ENCODE measurements around the gene RBMS1.

The RBMS1 gene

GRCh38 chr2:160408959-160409291 lies 84.7 kb downstream of the RBMS1 start:
- no peak for DNase-seq (ENCODE audit: low read depth, low spot score)

DNA sequence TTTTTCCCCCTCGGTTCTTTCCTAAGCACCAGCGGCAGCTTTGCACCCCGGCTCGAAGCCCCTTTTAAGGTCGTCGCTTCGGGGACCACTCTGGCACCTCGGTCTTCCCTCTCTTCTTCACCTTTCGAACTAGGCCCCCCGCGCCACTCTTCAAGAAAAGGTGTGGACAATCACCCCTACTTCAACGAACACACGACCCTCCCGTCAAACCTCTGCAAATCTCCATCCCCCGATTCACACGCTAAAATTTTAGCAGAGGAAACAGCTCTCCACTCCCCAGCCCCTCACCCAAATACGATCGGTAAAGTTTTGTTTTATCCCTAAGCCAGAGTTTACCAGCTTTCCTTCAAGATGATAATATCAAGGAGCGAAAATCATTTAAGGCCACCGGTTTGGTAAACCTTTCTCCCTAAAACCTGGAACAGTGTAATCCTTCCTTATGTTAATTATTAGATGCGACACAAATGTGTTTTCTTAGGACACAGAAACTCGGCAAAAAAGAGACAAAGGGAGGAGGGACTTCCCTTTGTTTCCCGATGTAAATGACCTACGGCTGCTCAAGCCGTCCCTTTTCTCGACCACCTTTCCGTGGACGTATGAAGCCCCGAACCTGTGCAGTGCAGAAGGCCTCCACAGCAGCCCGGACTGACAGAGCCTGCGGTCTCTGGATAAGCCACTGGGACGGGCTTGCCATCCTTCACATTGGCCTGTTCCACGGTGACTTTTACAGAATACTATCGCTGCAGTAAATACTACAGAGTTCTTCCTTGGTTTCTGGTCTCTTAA lies 85.2 kb downstream of the RBMS1 start:
- DNase-seq (ENCODE audit: low read depth, low spot score), result no peak

DNA sequence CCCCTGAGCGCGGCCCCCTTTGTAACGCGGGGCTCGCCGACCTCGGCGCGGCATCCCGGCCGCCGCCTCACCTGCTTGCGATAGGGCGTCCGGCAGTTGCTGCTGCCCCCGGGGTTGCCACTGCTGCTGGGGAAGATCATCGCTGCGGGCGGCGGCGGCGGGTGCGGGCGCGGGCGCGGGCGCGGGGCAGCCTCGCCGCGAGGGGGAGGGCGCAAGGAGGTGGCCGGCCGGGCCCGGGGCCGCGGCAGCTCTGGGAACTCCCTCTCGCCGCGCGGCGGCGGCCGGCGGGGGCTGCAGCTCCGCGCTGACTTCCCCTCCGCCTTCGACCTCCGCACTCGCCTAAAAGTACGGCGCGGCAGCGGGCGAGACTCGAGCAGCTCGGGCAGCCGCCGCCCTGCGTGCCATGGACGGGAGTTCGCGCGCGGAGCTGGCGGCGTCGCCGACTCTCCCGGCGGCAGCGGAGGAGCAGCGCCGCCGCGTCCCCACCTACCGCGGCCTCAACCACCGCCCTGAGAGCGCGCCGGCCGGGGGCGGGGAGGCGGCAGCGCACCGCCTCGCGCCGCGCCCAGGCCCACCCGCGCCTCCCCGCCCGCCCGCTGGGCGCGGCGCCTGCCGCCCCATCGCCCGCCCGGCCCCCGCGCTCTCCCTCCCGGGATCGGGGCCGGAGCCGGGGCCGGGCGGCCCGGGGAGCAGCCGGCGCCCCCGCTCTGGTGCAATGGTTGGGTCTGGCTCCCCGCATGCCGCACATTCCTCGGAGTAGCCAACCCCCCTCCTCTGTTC lies 86.0 kb downstream of the RBMS1 start:
- no peak for DNase-seq (ENCODE audit: low read depth, low spot score)

GRCh38 chr2:160406591-160407392 lies 86.8 kb downstream of the RBMS1 start:
- peak; percentile 52 for DNase-seq (ENCODE audit: low read depth, low spot score)

DNA sequence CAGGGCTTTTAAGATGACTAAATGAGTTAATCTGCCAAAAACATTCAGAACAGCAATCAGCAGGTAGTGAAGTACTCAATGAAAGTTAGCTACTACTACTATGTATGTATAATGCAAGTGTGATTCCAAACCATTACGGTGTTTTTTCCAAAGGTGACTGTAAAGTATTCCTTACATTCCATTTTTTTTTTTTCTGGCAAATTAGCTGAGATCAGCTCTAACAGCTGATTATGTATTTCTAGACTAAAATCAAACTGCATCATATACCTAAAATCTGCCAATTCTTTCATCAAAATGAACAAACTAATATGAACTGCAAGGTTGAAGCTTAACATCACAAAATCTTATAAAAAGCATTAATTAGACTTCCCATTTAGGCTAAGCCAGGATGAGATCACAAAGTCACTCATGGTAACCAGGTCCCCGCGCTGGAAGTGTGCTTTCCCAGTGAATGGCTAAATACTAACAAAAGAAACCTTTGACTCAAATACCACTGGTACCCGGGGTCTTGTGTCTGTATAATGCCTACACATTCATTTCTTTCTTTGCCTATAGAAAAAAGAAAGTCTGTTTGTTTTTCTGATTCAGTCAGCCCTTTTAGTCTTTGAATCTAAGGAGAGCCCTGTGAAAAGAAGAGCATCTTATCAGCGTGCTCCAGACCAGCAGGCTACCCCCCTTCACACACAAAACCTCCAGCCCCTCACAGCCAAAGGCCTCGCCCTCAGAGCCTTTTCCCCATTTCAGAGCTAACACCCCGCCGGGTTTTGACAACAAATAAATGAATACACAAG lies 88.3 kb downstream of the RBMS1 start:
- no peak for DNase-seq (ENCODE audit: low read depth, low spot score)

DNA sequence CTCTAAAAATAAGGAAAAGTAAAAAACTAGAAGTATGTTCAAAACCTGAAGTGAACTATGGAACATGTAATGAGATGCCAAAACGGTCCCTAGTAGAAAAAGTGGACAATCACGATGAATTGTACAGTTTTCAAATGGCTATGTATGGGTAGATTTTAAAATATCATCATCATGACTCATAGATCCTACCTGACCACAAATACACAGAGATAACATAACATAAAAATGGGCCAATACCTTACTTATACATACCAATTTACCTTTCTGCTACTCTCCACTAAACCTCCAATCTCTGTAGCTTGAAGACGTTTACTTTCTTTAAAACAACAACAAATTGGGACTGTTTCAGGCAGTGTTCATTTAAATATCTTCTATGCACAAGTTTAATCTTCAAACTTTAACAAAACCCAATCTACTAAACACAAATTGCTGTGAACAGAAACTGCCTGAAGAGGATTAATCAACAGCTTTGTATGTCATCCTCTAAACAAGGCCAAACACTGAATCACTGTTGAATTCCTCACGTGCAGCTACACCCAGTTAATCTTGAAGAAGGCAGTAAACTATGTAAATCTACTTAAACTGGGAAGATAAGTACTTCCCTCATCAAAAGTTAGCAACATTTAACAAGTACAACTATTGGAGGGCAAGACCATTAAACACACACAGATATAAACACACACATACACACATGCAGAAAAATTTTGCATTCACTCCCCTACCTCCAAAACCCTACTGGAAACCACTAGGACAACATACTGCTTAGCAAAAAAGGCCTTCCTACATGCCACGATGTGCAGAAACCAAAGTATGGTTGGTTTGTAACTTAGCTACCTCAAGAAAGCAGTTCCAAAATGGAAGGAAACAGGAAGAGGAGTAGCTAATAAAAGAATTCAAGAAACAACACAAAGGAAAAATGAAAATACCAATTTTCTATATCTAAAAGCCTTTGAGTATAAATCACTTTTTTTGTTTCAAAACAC lies 90.3 kb downstream of the RBMS1 start:
- no peak for DNase-seq (ENCODE audit: low read depth, low spot score)

DNA sequence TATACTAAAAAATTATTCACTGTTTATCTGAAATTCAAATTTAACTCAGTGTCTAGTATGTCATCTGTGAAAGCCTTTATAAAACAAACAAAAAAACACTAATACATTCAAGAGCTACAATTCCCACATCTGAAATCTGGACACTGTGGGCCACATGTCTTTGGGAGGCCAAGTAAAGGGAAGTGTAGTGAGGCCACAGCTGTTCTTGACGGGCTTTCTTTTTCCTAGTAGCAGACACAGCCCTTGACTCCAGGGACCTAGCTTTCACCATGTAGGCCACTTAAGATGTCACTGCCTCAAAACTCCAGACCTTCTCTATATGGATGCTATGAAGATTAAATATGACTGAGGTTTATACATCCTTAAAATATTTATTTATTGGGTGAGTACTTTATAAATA lies 91.1 kb downstream of the RBMS1 start:
- DNase-seq (ENCODE audit: low read depth, low spot score), result no peak

- no peak for DNase-seq (ENCODE audit: low read depth, low spot score)
Observed at GRCh38 chr2:160401895-160402294, 91.7 kb downstream of the RBMS1 start.

GRCh38 chr2:160399880-160400279 lies 93.7 kb downstream of the RBMS1 start:
- DNase-seq (ENCODE audit: low read depth, low spot score), result no peak

GRCh38 chr2:160397530-160397865 lies 96.1 kb downstream of the RBMS1 start:
- no peak for DNase-seq (ENCODE audit: low read depth, low spot score)

DNA sequence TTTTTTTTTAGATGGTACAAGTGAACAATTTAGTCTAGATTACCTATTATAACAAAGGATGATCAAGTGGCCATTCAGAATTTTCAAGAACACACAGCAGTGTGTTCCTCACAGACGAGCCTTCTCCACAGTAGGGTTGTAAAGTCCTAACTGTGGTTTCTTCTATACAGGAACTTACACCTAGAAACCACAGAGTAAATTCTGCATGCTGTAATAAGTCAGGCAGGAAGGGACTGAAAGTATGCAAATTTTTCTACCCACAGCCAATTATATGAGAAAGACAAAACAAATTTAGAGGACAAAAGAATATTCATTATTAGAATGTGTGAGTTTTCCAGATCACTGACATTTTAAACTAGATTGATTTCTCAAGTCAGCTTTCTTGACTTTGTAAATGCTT lies 99.5 kb downstream of the RBMS1 start:
- no peak for DNase-seq (ENCODE audit: low read depth, low spot score)

DNA sequence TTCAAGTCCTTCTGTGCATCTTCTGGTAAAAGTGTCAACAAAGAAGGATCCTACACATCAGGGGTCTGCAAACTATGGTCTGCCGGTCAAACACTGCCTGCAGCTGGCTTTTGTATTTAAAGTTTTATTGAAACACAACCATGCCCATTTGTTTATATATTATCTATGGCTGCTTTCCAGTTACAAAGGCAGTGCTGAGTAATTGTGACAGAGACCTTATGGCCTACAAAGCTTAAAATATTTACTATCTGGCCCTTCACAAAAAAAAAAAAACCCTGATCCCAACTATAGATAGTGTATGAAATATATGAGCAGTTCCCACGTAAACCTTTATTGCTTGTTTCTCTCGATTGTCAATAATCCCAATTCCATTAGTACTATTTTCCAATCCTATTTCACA lies 101.4 kb downstream of the RBMS1 start:
- no peak for DNase-seq (ENCODE audit: low read depth, low spot score)

- no peak for DNase-seq (ENCODE audit: low read depth, low spot score)
Observed at GRCh38 chr2:160390544-160391455, 102.8 kb downstream of the RBMS1 start.

- DNase-seq (ENCODE audit: low read depth, low spot score), result no peak
Observed at GRCh38 chr2:160389875-160390274, 103.7 kb downstream of the RBMS1 start.

DNA sequence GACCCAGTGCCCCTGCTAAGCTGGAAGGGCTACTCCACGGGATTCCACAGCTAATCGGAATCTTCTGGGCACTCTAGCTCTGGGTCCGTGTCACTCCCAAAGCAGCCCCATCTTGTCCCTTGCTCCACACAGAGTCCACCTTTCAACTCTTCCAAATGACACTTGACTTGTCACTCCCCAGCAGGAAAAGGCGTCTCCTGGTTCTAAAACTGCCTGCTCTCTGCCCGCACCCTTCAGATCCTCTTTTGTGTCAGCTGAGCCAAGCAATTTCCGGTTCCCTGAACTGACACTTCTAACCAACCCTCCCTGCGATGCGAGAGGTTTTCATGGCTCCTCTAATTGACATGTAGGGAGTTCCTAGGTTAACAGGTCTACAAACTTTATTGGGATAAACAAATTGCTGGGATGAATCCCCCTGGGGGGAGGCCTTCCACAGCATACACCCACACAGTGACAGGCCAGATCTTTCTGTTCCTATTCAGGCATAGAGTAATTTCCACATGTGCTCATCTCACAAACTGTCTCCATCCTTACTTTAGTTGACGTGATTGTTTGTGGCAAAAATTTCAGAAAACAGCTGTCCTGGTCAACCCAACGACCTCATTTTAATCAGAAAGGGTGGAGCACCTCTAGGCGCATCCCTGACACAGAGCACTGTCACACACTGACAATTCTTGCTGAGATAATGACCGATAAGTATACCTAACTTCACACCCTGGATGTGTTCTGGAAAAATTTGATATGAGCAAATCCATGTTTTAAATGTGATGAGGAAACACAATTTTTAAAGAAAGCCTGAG lies 104.9 kb downstream of the RBMS1 start:
- DNase-seq (ENCODE audit: low read depth, low spot score), result no peak

DNA sequence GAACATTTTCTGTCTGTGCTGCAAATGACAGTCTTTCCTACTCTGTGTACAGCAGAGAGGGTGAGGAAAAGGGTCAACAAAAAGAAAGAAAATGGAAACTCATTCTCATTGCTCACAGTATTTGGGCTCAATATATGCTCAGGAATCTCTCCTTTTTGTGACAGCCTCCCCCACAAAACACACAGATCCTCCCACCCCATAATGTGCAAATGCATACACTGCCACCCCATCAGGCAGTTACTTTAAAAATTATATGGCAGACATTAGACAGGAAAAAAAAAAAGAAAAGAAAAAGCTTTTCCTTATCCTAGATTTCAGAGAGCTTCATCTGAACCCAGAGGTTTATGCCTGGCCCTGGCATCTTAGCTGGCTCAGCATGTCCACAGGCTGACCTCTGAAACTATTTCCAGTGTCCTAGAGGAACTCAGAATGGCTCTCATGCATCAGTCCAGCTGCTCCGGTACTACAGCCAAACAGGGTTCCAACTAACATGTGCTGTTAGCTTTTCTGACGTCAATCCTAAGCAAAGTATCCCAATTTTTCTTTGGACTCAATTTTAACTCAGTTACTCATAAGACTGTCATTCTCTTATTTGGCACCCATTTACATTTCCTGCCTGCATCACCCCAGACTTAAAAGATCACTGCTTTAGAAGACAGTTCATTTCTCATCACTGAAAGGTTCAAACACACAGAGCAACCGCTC lies 105.9 kb downstream of the RBMS1 start:
- DNase-seq (ENCODE audit: low read depth, low spot score), result peak; percentile 88

DNA sequence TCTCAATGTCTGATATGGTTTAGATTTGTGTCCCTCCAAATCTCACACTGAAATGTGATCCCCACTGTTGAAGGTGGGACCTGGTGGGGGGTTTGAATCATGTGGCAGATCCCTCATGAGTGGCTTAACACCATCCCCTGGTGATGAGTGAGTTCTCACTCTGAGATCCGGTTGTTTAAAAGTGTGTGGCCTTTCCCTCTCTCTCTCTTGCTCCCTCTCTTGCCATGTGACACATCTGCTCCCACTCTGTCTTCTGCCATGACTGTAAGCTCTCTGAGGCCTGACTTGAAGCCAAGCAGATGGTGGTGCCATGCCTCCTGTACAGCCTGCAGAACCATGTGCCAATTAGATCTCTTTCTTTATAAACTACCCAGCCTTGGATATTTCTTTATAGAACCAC lies 108.8 kb downstream of the RBMS1 start:
- no peak for DNase-seq (ENCODE audit: low read depth, low spot score)

GRCh38 chr2:160381425-160381951 lies 112.1 kb downstream of the RBMS1 start:
- DNase-seq (ENCODE audit: low read depth, low spot score), result no peak

Measured in brain pericyte (primary cell).